GM12878 (cell line): ENCODE results near the gene IQCH. TPM values are rescaled to one million over a fixed set of nuclear protein-coding genes. Genes with fewer than 3 reads are reported as not detected.
"Not testable (repeated sequence)": the region's sequence is repeated elsewhere in the genome, so short reads cannot be mapped to it uniquely, and the experiment has no call there.

Experiments
- ATAC-seq: fragments of 200-7000 bp; cut with Tn5 transposase; 3 replicates; pipeline ENCODE4 v1.9.1; 2020; ENCODE audit warnings: mild to moderate bottlenecking, moderate library complexity
- BruUV-seq: library from RNA; stranded (reverse); fragments of 400-500 nt; replicated peaks from 2 replicates; lab custom pipeline; 2021; lab: Mats Ljungman, UMichigan
- CTCF ChIA-PET: fragments of 300-600 bp; sonication (Branson Sonifier 250); formaldehyde crosslinking; extraction: SDS; loops from one replicate; lab custom pipeline; 2021; ENCODE audit warnings: inconsistent platforms; lab: Yijun Ruan, JAX
- POLR2A ChIA-PET: fragments of 350-600 bp; formaldehyde crosslinking; extraction: SDS; loops from one replicate; lab custom pipeline; 2021; ENCODE audit warnings: inconsistent platforms; lab: Charles Lee
- RAD21 ChIA-PET: fragments of 300-600 bp; sonication (Branson Sonifier 250); formaldehyde crosslinking; loops from one replicate; lab custom pipeline; 2023; ENCODE audit warnings: antibody characterized with exemption; ENCODE audit not compliant: unreplicated experiment; lab: Charles Lee
- SMC1A ChIA-PET: fragments of 300-600 bp; sonication (Branson Sonifier 250); formaldehyde crosslinking; loops from one replicate; lab custom pipeline; 2023; ENCODE audit not compliant: unreplicated experiment, uncharacterized antibody; lab: Charles Lee
- DNase-seq: peaks from one replicate; pipeline ENCODE4 v3.0.0-alpha.2; 2011; ENCODE audit warnings: low read depth, low spot score
- FAIRE-seq: peaks from 3 replicates; lab custom pipeline; 2011; peaks lifted over from hg19 to GRCh38; lab: Jason Lieb, UNC
- H2AFZ ChIP-seq: 2 replicates; pipeline ENCODE4 v1.6.0; 2011; ENCODE audit warnings: low read depth, low read length, control low read depth; ENCODE audit not compliant: control insufficient read depth
- H3K27ac ChIP-seq: 2 replicates; pipeline ENCODE4 v1.5.1; 2011; ENCODE audit warnings: control low read depth; ENCODE audit not compliant: control insufficient read depth, insufficient read depth
- H3K27me3 ChIP-seq, 2 experiments: replicated peaks in 1 of 2; 2 replicates each; pipeline versions ENCODE4 v1.6.0 to v1.6.1; 2011; ENCODE audit warnings: low read length in 1 of 2; ENCODE audit not compliant: control insufficient read depth in 2 of 2, insufficient read depth in 2 of 2
- H3K36me3 ChIP-seq, 2 experiments: 2 replicates each; pipeline ENCODE4 v1.5.1; 2011; ENCODE audit warnings: low read length in 1 of 2; ENCODE audit not compliant: control insufficient read depth in 2 of 2, insufficient read depth in 2 of 2
- H3K4me1 ChIP-seq: 2 replicates; pipeline ENCODE4 v1.6.1; 2011; ENCODE audit warnings: mild to moderate bottlenecking, low read length, moderate library complexity, mixed read lengths; ENCODE audit not compliant: control insufficient read depth, insufficient read depth
- H3K4me2 ChIP-seq: 2 replicates; pipeline ENCODE4 v1.6.0; 2011; ENCODE audit warnings: control low read depth; ENCODE audit not compliant: control insufficient read depth, insufficient read depth
- H3K4me3 ChIP-seq: fragments of 200-600 bp; sonication (generic); 2 replicates; pipeline ENCODE4 v1.5.1; 2016
- H3K79me2 ChIP-seq: 2 replicates; pipeline ENCODE4 v1.6.0; 2011; ENCODE audit warnings: low read length; ENCODE audit not compliant: control insufficient read depth, insufficient read depth
- H3K9ac ChIP-seq: 2 replicates; pipeline ENCODE4 v1.8.0; 2011; ENCODE audit warnings: low read length, control low read depth, mixed read lengths; ENCODE audit not compliant: control insufficient read depth, insufficient read depth
- H3K9me3 ChIP-seq: replicated peaks from 3 replicates; pipeline ENCODE4 v1.5.1; 2011; ENCODE audit warnings: mild to moderate bottlenecking, low read length; ENCODE audit not compliant: control insufficient read depth, insufficient read depth
- H4K20me1 ChIP-seq: 2 replicates; pipeline ENCODE4 v1.6.0; 2011; ENCODE audit not compliant: control insufficient read depth, insufficient read depth
- WGBS: methylation state at CpG from one replicate; pipeline ENCODE4 v1.1.6; 2016; ENCODE audit warnings: low lambda C conversion rate; ENCODE audit not compliant: insufficient replicate concordance, insufficient coverage; ENCODE audit errors: missing lambda C conversion rate; 5-methylcytosine and 5-hydroxymethylcytosine counted together
- in situ Hi-C: fragments of 300-500 bp; cut with MboI; formaldehyde crosslinking; loops from 9 replicates; pipeline ENCODE4 v1.14.3; 2018; ENCODE audit warnings: mixed read lengths
- intact Hi-C: fragments of 100-400 bp; cut with micrococcal nuclease; formaldehyde crosslinking; loops from one replicate; pipeline ENCODE4 v1.14.2; 2022; ENCODE audit not compliant: unreplicated experiment
- polyA plus RNA-seq, 11 experiments: library from polyadenylated mRNA; depleted of rRNA in 4 of 11; unstranded in 6 of 11; stranded (reverse) in 5 of 11; fragments of >200 nt; fragmentation: Nextera tagmentation in 4 of 11; fragmentation: Illumina TruSeq in 1 of 11; extraction: Ambion mirVana in 4 of 11; extraction: Trizol in 1 of 11; gene quantifications; 1 replicate in 1 of 11; 2 replicates in 10 of 11; pipeline versions ENCODE4 v1.2.1 to v1.2.3, GENCODE V29; 2011 to 2016; ENCODE audit warnings: inconsistent platforms in 2 of 11, missing spikeins in 2 of 11, low read depth in 1 of 11
- total RNA-seq, 4 experiments: library from RNA; depleted of rRNA in 3 of 4; stranded (reverse); fragments of >200 nt in 3 of 4; fragmentation: Illumina TruSeq in 1 of 4; extraction: Trizol in 1 of 4; gene quantifications; 2 replicates each; pipeline versions ENCODE4 v1.2.1 to v1.2.3, GENCODE V29; 2013 to 2021

Gene IQCH
- total and polyA plus RNA-seq, 10 of the 15 experiments (the other 5 are each of a cell fraction or from before 2014, with no cell fraction given), result 0.29 to 1.3 (median 0.99) TPM

- intact Hi-C loops, BruUV-seq, H3K79me2 ChIP-seq, H3K9me3 ChIP-seq, DNase-seq, H4K20me1 ChIP-seq, H3K9ac ChIP-seq, FAIRE-seq, H3K4me2 ChIP-seq, H3K4me3 ChIP-seq, H3K27ac ChIP-seq, ATAC-seq, H3K36me3 ChIP-seq, H3K27me3 ChIP-seq, H3K4me1 ChIP-seq, POLR2A ChIA-PET, in situ Hi-C loops, CTCF ChIA-PET, RAD21 ChIA-PET, H2AFZ ChIP-seq: not testable (repeated sequence)
- SMC1A ChIA-PET, result interaction anchor here (1.4 kb wide), 1 partner anchor 45 kb away, joined by 3 read pairs; no protein-coding TSS in a partner anchor
Measured at GRCh38 chr15:67285625-67286024, 31.0 kb downstream of the IQCH start.

GRCh38 chr15:67286400-67286799 lies 31.8 kb downstream of the IQCH start:
- SMC1A ChIA-PET, result interaction anchor here (1.4 kb wide), 1 partner anchor 46 kb away, joined by 3 read pairs; no protein-coding TSS in a partner anchor
- FAIRE-seq, result not testable (repeated sequence)

More at GRCh38 chr15:67286400-67286799, 31.8 kb downstream of the IQCH start:
- H3K4me3 ChIP-seq, H3K4me2 ChIP-seq, CTCF ChIA-PET, H3K4me1 ChIP-seq, intact Hi-C loops, H3K27ac ChIP-seq, ATAC-seq, H3K36me3 ChIP-seq, H3K27me3 ChIP-seq, BruUV-seq, DNase-seq, H4K20me1 ChIP-seq, H3K9me3 ChIP-seq, POLR2A ChIA-PET, RAD21 ChIA-PET, H3K79me2 ChIP-seq, H3K9ac ChIP-seq, H2AFZ ChIP-seq, in situ Hi-C loops: not testable (repeated sequence)
- 78% methylated on average over 6 of the region's 6 CpGs for WGBS
